GM21737 (cell line): ENCODE results near the gene ITPR3.

Experiments
- ATAC-seq: cut with Tn5 transposase; IDR thresholded peaks from one replicate; pipeline ENCODE4 v1.9.1; 2021; ENCODE audit warnings: mild to moderate bottlenecking, moderate library complexity; ENCODE audit not compliant: unreplicated experiment

ITPR3 gene

GRCh38 chr6:33727932-33728331 lies 106.8 kb downstream of the ITPR3 start:
- ATAC-seq, result no peak

DNA sequence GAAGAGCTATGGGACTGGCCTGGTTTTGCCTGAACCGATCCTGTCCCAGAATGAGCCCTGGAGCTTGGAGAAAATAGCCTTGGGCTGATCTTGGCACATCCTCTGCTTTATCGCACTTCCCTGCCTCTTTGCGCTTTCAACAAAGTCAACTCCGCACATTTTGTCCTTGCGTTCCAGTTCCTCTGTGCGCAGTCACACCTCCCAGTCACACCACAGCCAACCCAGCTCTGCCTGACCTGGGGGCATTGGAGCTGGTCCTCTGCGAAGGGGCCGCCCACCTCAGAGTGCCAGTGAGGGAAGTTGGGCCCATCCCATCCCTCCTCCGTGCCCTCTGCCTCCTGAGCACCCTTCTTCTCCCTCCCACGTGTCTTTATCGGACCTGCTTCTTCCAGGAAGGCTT lies 107.3 kb downstream of the ITPR3 start:
- no peak for ATAC-seq

- ATAC-seq, result no peak
Observed at GRCh38 chr6:33729059-33729458, 107.9 kb downstream of the ITPR3 start.

DNA sequence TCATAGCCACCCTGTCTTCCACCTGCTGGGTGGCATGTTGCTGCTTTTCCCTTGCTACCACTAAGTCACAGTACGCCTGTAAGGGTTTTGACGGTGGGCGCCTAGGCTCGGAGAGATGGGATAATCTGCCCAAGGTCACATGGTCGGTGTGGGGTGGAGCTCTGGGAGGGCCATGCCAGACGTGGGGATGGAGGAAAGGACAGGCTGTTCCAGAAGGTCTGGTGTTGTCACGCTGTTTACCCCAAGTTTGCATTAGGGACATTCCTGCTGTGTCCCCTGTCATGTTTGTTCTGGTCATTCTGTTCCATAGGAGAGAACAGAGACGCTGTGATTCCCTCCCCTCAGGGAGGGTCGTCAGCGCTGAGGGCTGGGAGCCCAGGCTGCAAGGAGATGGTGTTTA lies 109.5 kb downstream of the ITPR3 start:
- no peak for ATAC-seq

GRCh38 chr6:33731035-33731434 lies 109.9 kb downstream of the ITPR3 start:
- ATAC-seq, result no peak

DNA sequence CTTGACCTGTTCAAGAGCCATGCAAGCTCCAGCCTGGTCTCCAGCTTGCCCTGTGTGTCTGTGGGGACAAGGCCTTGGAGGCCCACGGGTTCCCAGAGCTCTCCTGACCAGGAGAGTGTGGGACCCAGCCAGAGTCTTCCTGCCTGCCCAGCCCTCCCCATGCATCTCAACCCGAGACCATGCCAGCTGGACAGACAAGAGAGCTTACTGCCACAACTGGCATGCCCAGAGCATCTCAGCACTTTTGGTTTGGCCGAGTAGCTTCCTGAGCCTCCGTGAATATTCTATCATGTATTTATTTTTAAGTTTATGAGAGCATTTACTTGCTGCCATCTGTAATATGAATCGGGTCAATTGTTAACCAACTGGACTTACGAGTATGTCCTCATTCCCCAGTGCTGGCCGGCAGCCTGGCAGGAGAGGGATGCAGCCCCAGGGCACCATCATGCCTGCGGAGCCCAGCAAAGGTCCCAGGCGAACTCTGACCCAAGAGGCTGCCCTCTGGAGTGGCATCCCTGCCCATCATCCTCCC lies 110.7 kb downstream of the ITPR3 start:
- no peak for ATAC-seq

DNA sequence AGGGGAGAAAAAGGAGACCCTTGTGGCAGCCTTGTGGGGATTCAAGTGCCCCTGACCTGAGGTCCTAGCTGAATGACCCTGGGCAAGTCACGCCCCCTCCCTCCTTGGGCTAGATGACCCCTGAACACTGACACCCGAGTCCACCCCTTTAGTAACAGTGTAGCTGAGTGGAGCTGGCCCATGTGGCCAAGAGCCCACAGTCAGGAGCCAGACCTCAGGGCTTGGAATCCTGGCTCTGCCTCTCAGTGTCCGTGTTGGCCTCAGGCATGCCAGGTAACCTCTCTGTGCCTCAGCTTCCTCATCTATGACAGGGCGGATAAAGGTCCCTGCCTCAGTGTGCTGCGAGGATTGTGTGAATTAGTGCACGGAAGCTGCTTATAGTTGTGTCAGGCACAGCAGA lies 111.3 kb downstream of the ITPR3 start:
- no peak for ATAC-seq

GRCh38 chr6:33732817-33733708 lies 111.9 kb downstream of the ITPR3 start:
- no peak for ATAC-seq

DNA sequence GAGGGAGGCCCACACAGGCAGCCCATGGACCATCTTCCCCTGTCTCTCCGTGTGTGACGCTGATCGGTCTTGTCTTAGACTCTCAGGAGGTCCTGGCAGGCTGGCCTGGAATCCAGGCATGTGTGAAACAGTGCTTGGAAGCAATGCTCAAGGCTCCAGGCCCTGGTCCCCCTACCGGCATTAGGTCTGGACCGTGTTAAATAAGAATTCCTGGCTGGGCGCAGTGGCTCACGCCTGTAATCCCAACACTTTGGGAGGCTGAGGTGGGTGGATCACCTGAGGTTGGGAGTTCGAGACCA lies 112.5 kb downstream of the ITPR3 start:
- ATAC-seq, result no peak

GRCh38 chr6:33735216-33735615 lies 114.1 kb downstream of the ITPR3 start:
- no peak for ATAC-seq

DNA sequence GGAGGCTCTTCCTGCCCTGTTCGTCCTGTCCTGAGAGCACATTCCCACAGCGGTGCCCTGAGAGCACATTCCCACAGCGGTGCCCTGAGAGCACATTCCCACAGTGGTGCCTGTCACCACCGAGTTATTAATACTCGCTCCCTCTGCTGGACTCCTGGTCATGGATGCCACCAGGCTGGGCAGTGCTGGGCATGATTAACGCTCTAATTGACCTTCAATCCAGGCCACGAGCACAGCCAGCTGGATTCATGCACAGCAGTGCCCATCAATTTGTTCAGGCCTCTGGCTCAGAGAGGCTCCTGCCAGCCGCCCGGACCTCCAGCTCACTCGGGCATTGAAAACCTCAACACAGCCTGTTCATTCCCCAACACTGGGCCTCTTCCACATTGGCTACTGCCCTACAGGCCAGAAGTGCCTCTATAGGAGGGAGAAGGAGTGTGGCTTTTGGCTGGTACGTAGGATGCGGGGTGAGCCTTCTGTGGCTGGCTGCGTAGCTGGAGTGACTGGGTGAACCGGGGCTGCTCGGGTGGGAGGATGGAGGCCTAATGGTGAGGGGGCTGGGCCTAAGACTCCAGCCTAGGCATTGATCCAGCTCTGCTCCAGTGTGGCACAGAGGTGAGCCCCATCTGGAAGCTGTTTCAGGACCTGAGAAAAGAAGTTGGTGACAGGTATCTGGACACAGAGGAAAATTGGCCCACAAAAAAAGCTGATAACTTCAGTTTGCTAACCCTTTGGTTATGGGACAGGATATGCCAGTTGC lies 116.3 kb downstream of the ITPR3 start:
- no peak for ATAC-seq

GRCh38 chr6:33738153-33738552 lies 117.0 kb downstream of the ITPR3 start:
- ATAC-seq, result no peak

DNA sequence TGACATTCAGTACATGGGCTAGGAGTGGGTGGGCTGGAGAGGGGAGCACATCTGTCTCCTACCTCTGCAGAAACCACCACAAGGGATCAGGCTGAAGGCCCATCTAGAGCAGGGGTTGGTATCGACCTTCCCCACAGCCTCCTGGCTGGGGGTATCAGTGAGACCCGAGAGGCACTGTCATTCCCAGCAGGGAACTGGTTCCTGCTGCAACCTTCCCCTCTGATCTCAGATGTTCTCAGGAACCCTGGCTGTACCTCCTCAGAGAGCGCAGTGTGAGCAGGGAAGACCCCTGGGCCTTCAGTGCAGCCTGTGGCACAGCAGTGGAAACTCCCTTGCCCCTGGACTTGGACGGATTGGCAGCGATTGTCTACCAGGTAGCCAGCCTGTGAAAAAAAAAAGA lies 117.8 kb downstream of the ITPR3 start:
- no peak for ATAC-seq

DNA sequence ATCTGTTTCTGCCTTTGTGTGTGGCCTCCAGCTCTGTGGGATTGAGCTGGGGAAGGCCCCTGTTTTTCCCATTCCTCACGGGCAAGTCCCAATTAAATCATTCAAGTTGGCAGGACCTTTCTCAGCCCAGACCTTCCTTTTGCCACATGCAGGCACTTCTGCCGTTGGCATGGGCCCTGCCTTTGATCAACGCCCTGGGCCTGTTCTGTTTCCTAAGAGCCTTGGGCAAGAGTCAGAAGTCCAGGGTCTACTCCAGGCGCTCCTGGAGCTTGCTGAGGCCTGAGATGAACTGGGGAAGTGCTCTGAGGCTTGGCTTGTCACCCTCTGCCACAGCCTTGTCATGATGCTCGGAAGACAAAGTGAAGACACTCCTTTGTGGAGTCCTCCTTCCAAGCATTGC lies 118.4 kb downstream of the ITPR3 start:
- ATAC-seq, result no peak

- ATAC-seq, result no peak
Observed at GRCh38 chr6:33740204-33740608, 119.1 kb downstream of the ITPR3 start.

DNA sequence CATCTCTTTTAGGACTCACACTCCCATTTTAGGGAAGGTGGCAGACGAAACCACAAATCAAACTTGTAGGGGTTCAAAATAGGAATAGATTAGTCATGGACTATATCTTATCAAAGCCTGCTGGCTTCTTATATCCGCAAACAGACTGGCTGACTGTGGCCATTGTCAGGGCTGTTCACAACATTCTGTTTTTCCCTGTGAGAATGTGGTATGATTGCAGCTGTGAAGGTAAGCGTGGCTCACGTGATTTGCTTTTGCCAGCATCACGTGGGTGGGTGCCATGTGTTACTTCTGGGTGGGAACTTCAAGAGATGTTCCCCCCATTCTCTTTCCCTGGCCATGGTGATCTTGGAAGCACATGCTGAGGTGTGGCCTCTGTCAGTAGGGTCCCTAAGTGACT lies 119.7 kb downstream of the ITPR3 start:
- ATAC-seq, result no peak

DNA sequence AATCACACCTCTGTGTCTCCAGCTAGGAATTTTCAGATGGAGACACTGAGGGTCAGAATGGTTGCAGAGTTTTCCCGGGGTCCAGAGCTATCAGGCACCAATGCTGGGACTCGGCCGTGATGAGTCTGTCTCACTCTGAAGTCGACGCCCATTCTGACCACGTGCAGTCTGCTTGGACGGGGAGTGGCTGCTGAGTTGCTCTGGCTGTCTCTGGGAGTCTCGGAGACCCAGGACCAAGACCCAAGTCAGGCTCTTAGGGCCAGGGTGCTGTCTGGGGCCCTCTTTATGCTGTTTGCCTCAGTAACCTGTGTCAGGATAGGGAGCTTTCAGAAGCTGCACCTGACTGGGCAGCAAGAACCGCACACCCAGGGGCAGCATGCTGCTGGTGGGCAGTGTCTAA lies 121.0 kb downstream of the ITPR3 start:
- ATAC-seq, result no peak

DNA sequence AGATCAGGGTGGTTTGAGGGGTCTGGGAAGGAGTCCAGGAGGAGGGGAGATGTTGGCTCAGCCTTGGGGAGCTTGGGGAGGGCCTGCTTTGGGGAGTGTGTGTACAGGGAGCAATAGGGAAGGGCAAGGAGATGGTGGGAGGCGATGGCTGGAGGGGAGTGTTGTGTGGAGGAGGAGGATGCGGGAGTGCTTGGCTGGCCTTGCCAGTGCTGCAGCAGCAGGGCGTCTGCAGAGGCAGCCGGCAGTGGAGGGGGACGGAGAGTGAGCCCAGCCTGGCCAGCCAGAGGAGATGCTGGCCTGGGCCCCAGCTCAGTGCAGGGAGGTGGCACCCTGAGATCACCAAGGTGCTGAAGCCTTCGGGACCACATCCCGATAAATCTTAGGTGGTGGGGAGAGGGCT lies 121.7 kb downstream of the ITPR3 start:
- ATAC-seq, result no peak

- ATAC-seq, result no peak
Observed at GRCh38 chr6:33744001-33744848, 123.1 kb downstream of the ITPR3 start.

DNA sequence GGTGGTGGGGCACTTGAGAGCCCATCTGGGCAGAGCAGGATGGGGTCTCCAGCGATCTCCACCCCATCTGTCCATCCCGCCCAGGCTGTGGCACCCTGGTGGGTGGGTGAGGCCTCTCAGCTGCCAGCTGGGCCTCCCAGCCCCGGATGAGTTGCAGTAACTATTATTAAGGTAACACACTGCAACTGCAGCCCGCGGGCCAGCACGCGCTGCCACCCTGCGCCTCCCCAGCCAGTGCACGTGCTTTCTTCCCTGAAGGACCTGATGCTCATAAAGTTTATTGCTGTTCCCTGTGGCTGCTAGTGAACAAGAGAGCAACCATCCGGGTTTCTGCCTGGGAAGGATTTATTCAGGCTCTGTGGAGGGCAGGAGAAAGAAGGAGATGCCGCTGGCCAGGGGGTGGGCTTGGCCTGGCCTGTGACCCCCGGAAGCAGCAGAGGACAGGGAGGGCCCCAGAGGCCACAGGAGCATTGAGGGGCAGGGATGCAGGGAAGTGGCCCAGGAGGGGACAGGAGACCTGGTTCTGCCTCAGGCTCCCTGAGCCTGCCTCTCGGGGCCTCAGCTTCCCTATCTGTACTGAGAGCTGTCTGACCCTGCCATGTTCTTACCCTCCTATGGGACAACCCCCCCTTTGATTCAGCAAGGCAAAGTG lies 123.9 kb downstream of the ITPR3 start:
- ATAC-seq, result no peak

DNA sequence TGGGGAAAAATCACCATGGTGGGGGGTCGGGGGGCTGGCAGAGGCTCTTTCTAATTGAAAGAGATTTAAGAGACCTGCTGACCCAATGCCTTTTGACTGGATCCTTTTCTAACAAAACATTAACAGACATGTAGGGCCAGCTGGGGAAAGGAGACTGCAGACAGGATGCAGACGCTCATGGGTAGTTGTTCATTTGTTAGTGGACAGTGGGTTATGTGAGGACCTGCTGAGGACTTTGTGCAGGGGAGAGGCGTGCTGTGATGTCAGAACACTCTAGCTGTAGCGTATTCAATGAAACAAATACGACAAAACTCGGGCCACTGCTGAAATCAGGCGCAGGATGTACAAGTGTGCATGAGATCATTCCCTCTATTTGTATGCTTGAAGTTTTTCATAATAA lies 124.4 kb downstream of the ITPR3 start:
- no peak for ATAC-seq
